Naive thymus-derived CD4-positive, alpha-beta T cell (primary cell): Measurements from ENCODE around the gene VPS13D. TPM values are rescaled to one million over a fixed set of nuclear protein-coding genes. Genes with fewer than 3 reads are reported as not detected.

Source experiments
- ATAC-seq: fragments of 150-1000 bp; cut with Tn5 transposase; 2 replicates; pipeline ENCODE4 v1.10.0; 2021; ENCODE audit warnings: mild to moderate bottlenecking, moderate library complexity
- CTCF ChIA-PET: fragments of 350-600 bp; sonication (Branson Sonifier 250); formaldehyde crosslinking; loops from one replicate; lab custom pipeline; 2021; ENCODE audit warnings: antibody characterized with exemption; lab: Charles Lee
- POLR2A ChIA-PET: fragments of 350-600 bp; sonication (Branson Sonifier 250); formaldehyde crosslinking; loops from one replicate; lab custom pipeline; 2021; ENCODE audit warnings: antibody characterized with exemption, inconsistent platforms; lab: Charles Lee
- DNase-seq, 9 donors: peaks; one replicate each; pipeline versions ENCODE4 v3.0.0 to v3.0.0-alpha.2; 2020 to 2022; ENCODE audit warnings: mixed read lengths in 1 of 9
- H3K27ac ChIP-seq: one replicate; pipeline ENCODE4 v1.7.0; 2013; ENCODE audit warnings: mild to moderate bottlenecking, low read depth, low read length, moderate library complexity
- H3K27me3 ChIP-seq, 2 donors: one replicate each; pipeline ENCODE4 v1.7.0; 2013; ENCODE audit warnings: low read length in 2 of 2, mild to moderate bottlenecking in 2 of 2, moderate library complexity in 2 of 2; ENCODE audit not compliant: control insufficient read depth in 2 of 2, insufficient read depth in 2 of 2
- H3K36me3 ChIP-seq, 3 experiments: 1 replicate in 2 of 3; 2 replicates in 1 of 3; pipeline ENCODE4 v1.7.0; 2013; ENCODE audit warnings: low read length in 3 of 3, mild to moderate bottlenecking in 3 of 3, moderate library complexity in 1 of 3; ENCODE audit not compliant: insufficient read depth in 3 of 3, control insufficient read depth in 2 of 3
- H3K4me1 ChIP-seq, 2 donors: one replicate each; pipeline ENCODE4 v1.7.0; 2013; ENCODE audit warnings: low read length in 2 of 2, mild to moderate bottlenecking in 2 of 2, moderate library complexity in 1 of 2; ENCODE audit not compliant: control insufficient read depth in 2 of 2, insufficient read depth in 2 of 2
- H3K4me3 ChIP-seq: 2 replicates; pipeline ENCODE4 v1.7.0; 2013; ENCODE audit warnings: mild to moderate bottlenecking, low read length
- H3K9me3 ChIP-seq, 3 experiments: 1 replicate in 2 of 3; 2 replicates in 1 of 3; pipeline ENCODE4 v1.7.0; 2013; ENCODE audit warnings: low read length in 3 of 3; ENCODE audit not compliant: control insufficient read depth in 2 of 3
- H3K27ac Mint-ChIP-seq, 9 donors: one replicate each; pipeline ENCODE4 v1.8.0; 2020 to 2022; ENCODE audit warnings: mixed read lengths in 9 of 9, mild to moderate bottlenecking in 8 of 9, moderate library complexity in 5 of 9, inconsistent platforms in 2 of 9
- H3K27me3 Mint-ChIP-seq, 5 donors: one replicate each; pipeline ENCODE4 v1.8.0; 2021 to 2022; ENCODE audit warnings: mixed read lengths in 5 of 5, mild to moderate bottlenecking in 1 of 5
- H3K36me3 Mint-ChIP-seq, 5 donors: one replicate each; pipeline ENCODE4 v1.8.0; 2020 to 2022; ENCODE audit warnings: mixed read lengths in 5 of 5, mild to moderate bottlenecking in 3 of 5, inconsistent platforms in 1 of 5
- H3K4me1 Mint-ChIP-seq, 7 donors: one replicate each; pipeline ENCODE4 v1.8.0; 2020 to 2022; ENCODE audit warnings: mixed read lengths in 7 of 7, mild to moderate bottlenecking in 3 of 7, inconsistent platforms in 1 of 7
- H3K4me3 Mint-ChIP-seq, 10 donors: one replicate each; pipeline ENCODE4 v1.8.0; 2020 to 2022; ENCODE audit warnings: mild to moderate bottlenecking in 10 of 10, mixed read lengths in 10 of 10, moderate library complexity in 6 of 10, inconsistent platforms in 2 of 10
- H3K9me3 Mint-ChIP-seq, 11 donors: one replicate each; pipeline ENCODE4 v1.8.0; 2020 to 2022; ENCODE audit warnings: mixed read lengths in 11 of 11, mild to moderate bottlenecking in 4 of 11, inconsistent platforms in 1 of 11, moderate library complexity in 1 of 11
- intact Hi-C, 2 donors: fragments of 100-400 bp; cut with micrococcal nuclease; formaldehyde crosslinking; loops; one replicate each; pipeline ENCODE4 v1.15.1; 2023
- polyA plus RNA-seq, 2 donors: library from polyadenylated mRNA; unstranded; fragments of 300-500 nt; fragmentation: Illumina TruSeq; gene quantifications; one replicate each; pipeline ENCODE4 v1.2.3, GENCODE V29; 2021
- total RNA-seq, 6 experiments: library from RNA in 5 of 6; stranded (reverse) in 5 of 6; gene quantifications; 1 replicate in 5 of 6; 2 replicates in 1 of 6; pipeline ENCODE4 v1.2.3 and lab custom pipeline; 2021 to 2026

The VPS13D gene
- total and polyA plus RNA-seq, 7 experiments from 2014 or later: 6.5 to 94.4 (median 73.2) TPM

GRCh38 chr1:12496154-12496961 is 266.5 kb downstream of the VPS13D start:
- intact Hi-C loops: no loop called here
- peaks cover 6 to 34% (median 8%) of the 10 kb centered on the region in 3 experiments for H3K36me3 ChIP-seq
- Mint-ChIP-seq H3K27me3 (no peaks in the 10 kb centered on the region), H3K36me3 (peaks cover 16 to 56% (median 35%) of the 10 kb centered on the region in 5 donors), H3K27ac (peak overlapping the region in 8 of 9 donors; percentile 60 to 90 (median 72)), H3K4me1 (peaks cover 2 to 37% (median 30%) of the 10 kb centered on the region in 7 donors), H3K4me3 (peak overlapping the region in 8 of 10 donors; percentile 29 to 61 (median 56)), H3K9me3 (no peaks in the 10 kb centered on the region)
- no peaks in the 10 kb centered on the region for H3K9me3 ChIP-seq
- H3K27ac ChIP-seq: peak overlapping the region; percentile 11
- no peaks in the 10 kb centered on the region for H3K27me3 ChIP-seq
- POLR2A ChIA-PET: interaction anchor here (0.7 to 1.8 kb wide), 4 partner anchors 9 to 17 kb away, joined by 3 to 4 read pairs (median 4); no protein-coding TSS in a partner anchor
- peak; percentile 34 for ATAC-seq
- DNase-seq: peak in 1 of 9 donors; percentile 26
- CTCF ChIA-PET: no interaction called here
- H3K4me3 ChIP-seq: no peak overlapping the region
- peaks cover 0 to 7% of the 10 kb centered on the region in 2 donors for H3K4me1 ChIP-seq

GRCh38 chr1:12499539-12500240 is 269.9 kb downstream of the VPS13D start:
- DNase-seq: no peak
- peaks cover 8 to 30% (median 11%) of the 10 kb centered on the region in 3 experiments for H3K36me3 ChIP-seq
- no peak overlapping the region for H3K27ac ChIP-seq
- ChIA-PET CTCF (no interaction called here), POLR2A (interaction anchor here (1.4 to 1.5 kb wide), 2 partner anchors 11 to 20 kb away, joined by 4 to 5 read pairs; no protein-coding TSS in a partner anchor)
- no peaks in the 10 kb centered on the region for H3K27me3 Mint-ChIP-seq
- H3K4me1 ChIP-seq: peaks cover 0 to 7% of the 10 kb centered on the region in 2 donors
- H3K27me3 ChIP-seq: no peaks in the 10 kb centered on the region
- no peak overlapping the region for H3K4me3 ChIP-seq
- peaks cover 4 to 36% (median 25%) of the 10 kb centered on the region in 7 donors for H3K4me1 Mint-ChIP-seq
- no peak for ATAC-seq
- no peaks in the 10 kb centered on the region for H3K9me3 Mint-ChIP-seq
- no peak overlapping the region for H3K4me3 Mint-ChIP-seq
- no peaks in the 10 kb centered on the region for H3K9me3 ChIP-seq
- H3K36me3 Mint-ChIP-seq: peaks cover 12 to 59% (median 29%) of the 10 kb centered on the region in 5 donors
- intact Hi-C loops: no loop called here
- H3K27ac Mint-ChIP-seq: no peak overlapping the region

- H3K4me3 Mint-ChIP-seq: no peak overlapping the region
- H3K4me3 ChIP-seq: no peak overlapping the region
- peak overlapping the region in 4 of 9 donors; percentile 30 to 77 (median 40) for H3K27ac Mint-ChIP-seq
- POLR2A ChIA-PET: interaction anchor here (0.7 kb wide), 1 partner anchor 10 kb away, joined by 3 read pairs; no protein-coding TSS in a partner anchor
- no peaks in the 10 kb centered on the region for H3K27me3 ChIP-seq
- H3K36me3 ChIP-seq: peaks cover 8 to 42% (median 11%) of the 10 kb centered on the region in 3 experiments
- peaks cover 4 to 36% (median 24%) of the 10 kb centered on the region in 7 donors for H3K4me1 Mint-ChIP-seq
- no peaks in the 10 kb centered on the region for H3K27me3 Mint-ChIP-seq
- no peak overlapping the region for H3K27ac ChIP-seq
- H3K9me3 Mint-ChIP-seq: no peaks in the 10 kb centered on the region
- peaks cover 16 to 71% (median 28%) of the 10 kb centered on the region in 5 donors for H3K36me3 Mint-ChIP-seq
- H3K4me1 ChIP-seq: no peaks in the 10 kb centered on the region
- ATAC-seq (no peak), DNase-seq (no peak)
- H3K9me3 ChIP-seq: no peaks in the 10 kb centered on the region
- CTCF ChIA-PET: no interaction called here
- intact Hi-C loops: no loop called here
Measured at GRCh38 chr1:12501661-12502060, 271.8 kb downstream of the VPS13D start.

- ATAC-seq: no peak
- H3K27me3 ChIP-seq: no peaks in the 10 kb centered on the region
- Mint-ChIP-seq H3K27ac (peak overlapping the region in 7 of 9 donors; percentile 7 to 77 (median 32)), H3K4me3 (no peak overlapping the region), H3K4me1 (peaks cover 4 to 33% (median 20%) of the 10 kb centered on the region in 7 donors), H3K9me3 (no peaks in the 10 kb centered on the region), H3K27me3 (no peaks in the 10 kb centered on the region), H3K36me3 (peaks cover 12 to 62% (median 25%) of the 10 kb centered on the region in 5 donors)
- H3K4me1 ChIP-seq: no peaks in the 10 kb centered on the region
- no peaks in the 10 kb centered on the region for H3K9me3 ChIP-seq
- no peak overlapping the region for H3K4me3 ChIP-seq
- H3K27ac ChIP-seq: no peak overlapping the region
- POLR2A ChIA-PET: interaction anchor here (0.6 to 1.0 kb wide), 3 partner anchors 21 to 98 kb away, joined by 3 read pairs; no protein-coding TSS in a partner anchor
- CTCF ChIA-PET: interaction anchor here (0.9 kb wide), 1 partner anchor 8 kb away, joined by 3 read pairs; no protein-coding TSS in a partner anchor
- H3K36me3 ChIP-seq: peaks cover 8 to 35% (median 11%) of the 10 kb centered on the region in 3 experiments
- no peak for DNase-seq
- intact Hi-C loops: no loop called here
Measured at GRCh38 chr1:12502336-12503109, 272.7 kb downstream of the VPS13D start.

GRCh38 chr1:12503709-12504108 is 273.9 kb downstream of the VPS13D start:
- intact Hi-C loops: no loop called here
- no peaks in the 10 kb centered on the region for H3K27me3 ChIP-seq
- Mint-ChIP-seq H3K36me3 (peaks cover 4 to 55% (median 17%) of the 10 kb centered on the region in 5 donors), H3K27ac (peak overlapping the region in 5 of 9 donors; percentile 17 to 81 (median 40)), H3K4me3 (no peak overlapping the region), H3K4me1 (peaks cover 4 to 26% (median 21%) of the 10 kb centered on the region in 7 donors), H3K9me3 (no peaks in the 10 kb centered on the region), H3K27me3 (no peaks in the 10 kb centered on the region)
- ATAC-seq: no peak
- no peaks in the 10 kb centered on the region for H3K9me3 ChIP-seq
- no peak for DNase-seq
- peaks cover 0 to 31% (median 5%) of the 10 kb centered on the region in 3 experiments for H3K36me3 ChIP-seq
- CTCF ChIA-PET: no interaction called here
- POLR2A ChIA-PET: interaction anchor here (0.7 to 1.1 kb wide), 3 partner anchors 9 to 101 kb away, joined by 3 to 5 read pairs (median 3); no protein-coding TSS in a partner anchor
- no peak overlapping the region for H3K4me3 ChIP-seq
- no peaks in the 10 kb centered on the region for H3K4me1 ChIP-seq
- no peak overlapping the region for H3K27ac ChIP-seq
